Activated CD4-positive, alpha-beta T cell treated with anti-CD3 and anti-CD28 coated beads, Interleukin-2, amount 50 U/mL, for 24 hours (primary cell): Measurements from ENCODE around the gene CNDP2.
"Not testable (repeated sequence)": the region's sequence is repeated elsewhere in the genome, so short reads cannot be mapped to it uniquely, and the experiment has no call there.

Experiments
- DNase-seq, 2 donors: peaks; one replicate each; pipeline ENCODE4 v3.0.0-alpha.2; 2020; ENCODE audit warnings: low read depth in 1 of 2, low spot score in 1 of 2

CNDP2 gene

DNA sequence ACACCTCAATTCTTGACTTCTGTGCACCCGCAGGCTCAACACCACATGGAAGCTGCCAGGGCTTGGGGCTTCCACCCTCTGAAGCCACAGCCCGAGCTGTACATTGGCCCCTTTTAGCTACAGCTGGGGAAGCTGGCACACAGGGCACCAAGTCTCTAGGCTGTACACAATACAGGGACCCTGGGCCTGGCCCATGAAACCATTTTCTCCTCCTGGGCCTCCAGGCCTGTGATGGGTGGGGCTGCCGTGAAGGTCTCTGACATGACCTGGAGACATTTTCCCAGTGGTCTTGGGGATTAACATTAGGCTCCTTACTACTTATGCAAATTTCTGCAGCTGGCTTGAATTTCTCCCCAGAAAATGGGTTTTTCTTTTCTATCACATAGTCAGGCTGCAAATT lies 69.8 kb downstream of the CNDP2 start:
- DNase-seq: not testable (repeated sequence)

GRCh38 chr18:74567822-74568221 lies 71.7 kb downstream of the CNDP2 start:
- DNase-seq: no peak

DNA sequence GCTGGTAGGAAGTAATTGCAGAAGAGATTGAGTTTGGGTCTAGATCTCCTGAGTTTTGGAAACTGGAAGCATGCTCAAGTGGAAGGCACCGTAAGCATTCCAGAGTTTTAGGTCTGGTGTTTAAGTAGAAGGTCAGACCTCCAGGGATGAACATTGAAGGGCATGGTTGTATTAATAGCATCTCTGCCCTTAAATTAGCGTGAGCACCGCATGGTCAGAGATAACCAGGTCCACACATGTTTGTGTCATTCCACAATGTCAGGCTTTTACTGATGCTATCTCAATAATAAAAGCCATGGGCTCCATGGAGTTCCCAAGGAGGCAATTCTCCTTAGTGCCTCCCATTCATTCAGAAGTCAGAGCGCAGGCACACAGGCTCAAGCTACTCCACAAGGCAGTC lies 73.2 kb downstream of the CNDP2 start:
- no peak for DNase-seq

DNA sequence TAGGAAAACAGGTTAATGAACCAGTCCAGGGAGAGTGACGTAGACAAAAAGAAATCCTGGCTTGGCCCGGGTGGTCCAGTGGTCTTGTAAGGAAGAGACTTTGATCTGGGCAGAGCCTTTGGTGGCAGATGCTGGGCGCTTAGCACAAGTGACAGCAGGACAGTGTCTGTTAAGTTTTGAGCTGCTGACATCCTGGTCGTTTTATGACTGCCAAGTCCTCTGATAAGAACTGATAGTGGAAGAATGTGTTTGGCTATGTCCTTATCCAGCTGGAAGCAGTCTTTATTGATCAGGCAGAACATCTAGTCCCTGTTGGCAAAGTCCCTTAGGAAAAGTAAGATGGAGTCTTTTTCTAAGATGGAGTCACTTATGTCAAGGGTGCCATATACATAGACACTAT lies 74.1 kb downstream of the CNDP2 start:
- no peak for DNase-seq

- no peak for DNase-seq
Observed at GRCh38 chr18:74571895-74572680, 75.9 kb downstream of the CNDP2 start.

DNA sequence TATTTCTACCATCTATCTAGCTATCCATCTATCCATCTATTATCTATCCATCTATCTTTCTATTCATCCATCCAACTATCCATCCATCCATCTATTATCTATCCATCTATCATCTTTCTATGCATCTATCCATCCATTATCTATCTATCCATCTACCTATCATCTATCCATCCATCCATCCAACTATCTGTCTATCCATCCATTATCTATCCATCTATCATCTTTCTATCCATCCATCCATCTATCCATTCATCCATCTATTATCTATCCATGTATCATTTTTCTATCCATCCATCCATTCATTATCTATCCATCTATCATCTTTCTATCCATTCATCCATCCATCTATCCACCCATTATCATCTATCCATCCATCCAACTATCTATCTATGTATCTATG lies 76.9 kb downstream of the CNDP2 start:
- DNase-seq: no peak
